ENCODE measurements around the gene NIP7. TPM values are rescaled to one million over a fixed set of nuclear protein-coding genes. Genes with fewer than 3 reads are reported as not detected.

Gene NIP7
- total RNA-seq, 1 donor from 2014 or later, result 27.2 TPM

- no peak for TF ChIP-seq CTCF (conservative IDR thresholded peaks at IDR 0.05; ENCODE audit: low read depth, low read length)
- no peak overlapping the region for H3K4me3 ChIP-seq (ENCODE audit: low read depth, low read length)
- DNase-seq (ENCODE audit: low read depth), result no peak
Measured at GRCh38 chr16:69324013-69324531, 15.5 kb upstream of the NIP7 start.

- TF ChIP-seq CTCF (conservative IDR thresholded peaks at IDR 0.05; ENCODE audit: low read depth, low read length), result no peak
- no peak overlapping the region for H3K4me3 ChIP-seq (ENCODE audit: low read depth, low read length)
- DNase-seq (ENCODE audit: low read depth), result no peak
Measured at GRCh38 chr16:69324585-69325253, 14.9 kb upstream of the NIP7 start.

GRCh38 chr16:69325784-69326171, 13.8 kb upstream of the NIP7 start:
- DNase-seq (ENCODE audit: low read depth), result no peak
- no peak for TF ChIP-seq CTCF (conservative IDR thresholded peaks at IDR 0.05; ENCODE audit: low read depth, low read length)
- H3K4me3 ChIP-seq (ENCODE audit: low read depth, low read length), result peak overlapping the region; percentile 21

GRCh38 chr16:69326172-69326873, 13.2 kb upstream of the NIP7 start:
- TF ChIP-seq CTCF (conservative IDR thresholded peaks at IDR 0.05; ENCODE audit: low read depth, low read length), result no peak
- peak overlapping the region; percentile 18 for H3K4me3 ChIP-seq (ENCODE audit: low read depth, low read length)

GRCh38 chr16:69327585-69328310, 11.8 kb upstream of the NIP7 start:
- H3K4me3 ChIP-seq (ENCODE audit: low read depth, low read length), result peak overlapping the region; percentile 78
- no peak for TF ChIP-seq CTCF (conservative IDR thresholded peaks at IDR 0.05; ENCODE audit: low read depth, low read length)

More at GRCh38 chr16:69326172-69326873, 13.2 kb upstream of the NIP7 start:
- DNase-seq (ENCODE audit: low read depth), result peak; percentile 97

GRCh38 chr16:69328854-69329316, 10.7 kb upstream of the NIP7 start:
- DNase-seq (ENCODE audit: low read depth), result no peak
- no peak for TF ChIP-seq CTCF (conservative IDR thresholded peaks at IDR 0.05; ENCODE audit: low read depth, low read length)
- peak overlapping the region; percentile 78 for H3K4me3 ChIP-seq (ENCODE audit: low read depth, low read length)

More at GRCh38 chr16:69327585-69328310, 11.8 kb upstream of the NIP7 start:
- no peak for DNase-seq (ENCODE audit: low read depth)
